Measurements from ENCODE around the gene DPYD.
A peak's percentile ranks its signal among the peaks of the same experiment; 100 is the strongest.

The DPYD gene

DNA sequence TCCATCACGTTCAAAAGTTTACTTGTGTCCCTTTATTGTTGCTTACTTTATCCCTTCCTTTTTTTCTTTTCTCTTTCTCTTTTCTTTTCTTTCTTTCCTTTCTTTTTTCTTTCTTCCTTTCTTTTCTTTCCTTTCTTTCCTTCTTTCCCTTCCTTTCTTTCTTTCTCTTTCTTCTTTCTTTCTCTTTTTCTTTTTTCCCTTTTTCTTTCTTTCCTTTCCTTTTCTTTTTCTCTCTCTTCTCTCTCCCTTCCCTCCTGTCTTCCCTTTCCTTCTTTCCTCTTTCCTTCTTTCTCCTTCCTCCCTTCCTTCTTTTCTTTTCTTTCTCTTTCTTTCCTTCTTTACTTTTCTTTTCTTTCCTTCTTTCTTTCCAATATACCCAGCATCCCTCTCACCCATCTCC is 391.2 kb downstream of the DPYD start:
- DNase-seq (ENCODE audit: low spot score), result no peak

DNA sequence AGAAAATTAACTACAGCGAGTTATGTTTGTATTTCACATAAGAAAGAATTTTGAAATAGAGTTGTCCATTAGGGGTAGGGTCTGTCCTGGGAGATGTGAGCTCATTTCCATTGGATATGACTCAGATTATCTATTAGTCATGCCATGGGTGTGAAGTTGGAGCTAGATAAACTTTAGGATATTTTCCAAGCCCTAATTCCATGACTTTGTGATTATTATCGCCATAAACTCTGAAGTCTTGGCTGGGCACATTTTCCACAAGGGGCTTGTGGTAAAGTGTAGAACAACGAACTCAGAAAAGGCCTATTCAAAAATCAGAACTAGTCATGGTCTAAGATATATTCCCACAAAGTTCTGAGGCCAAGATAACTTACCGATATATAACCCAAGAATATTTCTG is 396.6 kb downstream of the DPYD start:
- DNase-seq (ENCODE audit: low spot score), result no peak

DNA sequence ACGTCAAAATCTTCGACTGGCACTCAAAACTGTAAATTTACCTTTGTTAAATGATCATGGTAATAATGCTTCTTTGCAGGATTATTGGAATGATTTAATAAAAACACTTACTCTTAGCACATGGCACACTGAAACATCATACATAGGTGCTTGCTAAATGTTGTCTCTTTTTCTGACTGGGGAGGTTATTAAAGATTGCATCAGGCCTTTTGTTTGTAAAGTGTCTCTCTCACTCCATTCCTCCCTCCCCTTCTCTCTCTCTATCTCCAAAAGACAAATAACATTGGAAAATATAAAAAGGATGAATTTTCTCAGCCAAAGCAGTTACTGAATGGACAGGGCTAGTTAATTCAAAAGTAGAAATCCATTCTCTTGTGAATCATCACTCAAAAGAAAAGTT is 404.2 kb downstream of the DPYD start:
- DNase-seq (ENCODE audit: low spot score), result no peak

DNA sequence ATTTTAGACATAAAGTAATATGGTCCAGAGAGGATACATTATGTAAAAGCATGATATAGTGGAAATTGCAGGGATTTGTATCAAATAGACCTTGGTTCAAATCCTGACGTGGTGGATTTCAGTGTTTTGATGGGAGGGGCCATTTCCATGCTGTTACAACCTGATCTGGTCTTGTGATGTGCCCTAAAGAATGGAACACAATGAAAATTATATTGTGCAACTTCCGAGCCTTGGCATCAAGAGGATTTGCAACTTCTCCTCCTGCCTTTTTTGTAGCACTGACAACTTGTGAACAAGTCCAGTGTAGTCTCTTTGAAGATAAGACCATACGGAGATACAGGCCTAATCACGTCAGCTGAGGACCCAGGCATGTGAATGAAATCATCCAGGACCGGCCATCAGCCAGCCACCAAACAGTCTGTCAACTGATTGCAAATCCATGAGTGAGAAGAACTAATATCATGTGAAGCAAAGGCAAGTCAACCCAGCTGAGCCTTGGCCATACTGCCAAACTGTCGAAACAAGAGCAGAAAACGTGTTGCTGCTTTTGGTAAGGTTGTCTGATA is 412.1 kb downstream of the DPYD start:
- no peak for DNase-seq (ENCODE audit: low spot score)

DNA sequence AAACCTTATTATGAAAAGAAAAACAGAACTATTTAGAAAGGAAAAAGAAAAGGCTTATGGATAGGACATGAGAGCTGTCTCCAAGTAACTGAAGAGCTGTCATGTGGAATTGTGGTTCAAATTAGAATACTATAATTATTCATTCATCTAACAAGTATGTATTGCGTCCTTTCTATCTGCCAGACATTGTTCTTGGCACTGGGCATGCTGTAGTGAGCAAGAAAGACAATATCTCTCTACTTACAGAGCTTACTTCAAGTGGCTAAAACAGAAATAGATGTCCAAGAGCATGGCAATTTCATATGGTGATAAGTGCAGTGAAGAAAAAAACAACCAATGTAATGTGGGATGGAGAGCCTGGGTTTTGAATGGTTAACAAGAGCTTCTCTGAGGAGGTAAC is 413.0 kb downstream of the DPYD start:
- DNase-seq (ENCODE audit: low spot score), result no peak

DNA sequence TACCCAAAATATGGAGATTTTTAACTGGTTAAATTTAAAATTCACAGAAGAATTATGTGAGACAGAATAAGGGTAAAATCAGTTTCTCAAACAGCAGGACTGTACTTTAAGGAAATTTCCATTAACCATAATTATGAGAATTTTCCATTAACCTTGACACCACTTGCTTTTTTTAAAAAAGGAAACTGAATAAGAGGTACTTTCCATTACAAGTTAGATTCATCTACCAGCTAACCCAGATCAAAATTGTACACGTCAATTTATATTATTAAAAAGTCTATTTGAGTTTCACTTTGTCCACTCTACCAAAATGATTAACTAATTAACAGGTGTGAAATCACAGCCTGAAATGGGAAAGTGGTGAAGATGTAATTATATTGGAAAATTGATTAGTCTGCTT is 414.5 kb downstream of the DPYD start:
- no peak for DNase-seq (ENCODE audit: low spot score)

DNA sequence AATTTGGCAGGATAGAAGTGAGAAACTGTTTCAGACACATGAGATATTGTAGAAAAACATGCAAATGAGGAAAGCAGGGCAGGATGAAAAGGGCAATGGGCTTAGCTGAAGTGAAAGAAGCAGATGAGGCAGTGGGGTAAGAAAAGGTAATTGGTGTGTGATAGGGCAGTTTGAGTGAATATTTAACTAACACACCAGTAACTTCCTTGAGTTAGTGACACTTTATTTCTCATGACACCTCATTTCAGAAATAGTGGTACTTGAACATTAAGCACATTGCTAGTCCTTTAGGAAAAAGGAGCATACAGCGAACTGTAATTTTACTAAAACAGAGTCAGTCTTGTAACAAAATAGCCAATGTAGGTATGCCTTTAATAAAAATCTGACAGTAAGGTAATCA is 415.0 kb downstream of the DPYD start:
- DNase-seq (ENCODE audit: low spot score), result no peak

DNA sequence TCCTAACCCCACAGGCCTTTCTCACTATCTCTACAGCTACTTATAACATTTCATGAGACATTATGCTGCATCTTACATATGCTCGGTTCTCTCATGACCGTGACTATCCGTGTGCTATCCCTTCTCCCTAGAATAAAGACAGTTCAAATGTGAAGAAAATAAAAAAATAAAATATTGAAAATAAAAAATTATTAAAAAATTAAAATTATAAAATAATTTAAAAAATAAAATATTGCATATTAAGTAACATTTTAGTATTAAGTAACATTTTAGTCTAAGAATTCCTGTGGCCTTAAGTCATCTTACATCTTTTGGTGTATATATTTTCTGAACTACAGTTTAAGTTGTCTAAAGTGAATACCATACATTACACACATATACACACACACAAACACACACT is 415.5 kb downstream of the DPYD start:
- no peak for DNase-seq (ENCODE audit: low spot score)

DNA sequence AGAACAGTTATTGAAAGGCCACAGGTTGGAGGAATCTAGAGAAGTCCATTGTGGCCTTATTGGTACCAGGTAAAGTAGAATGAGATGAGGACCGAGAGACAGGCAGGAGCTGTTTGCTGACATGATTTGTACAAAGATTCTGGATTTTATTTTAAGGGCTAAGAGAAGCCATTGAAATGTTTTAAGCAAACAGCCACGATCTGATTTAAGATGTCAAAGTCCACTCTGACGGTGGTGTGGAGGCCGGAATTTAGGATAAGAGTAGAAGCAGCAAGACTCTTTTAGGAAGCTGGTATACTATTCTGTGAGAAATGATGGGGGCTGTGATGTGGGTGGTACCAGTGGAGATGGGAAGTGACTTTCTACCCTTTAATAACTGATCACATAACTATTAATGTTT is 418.5 kb downstream of the DPYD start:
- DNase-seq (ENCODE audit: low spot score), result no peak

DNA sequence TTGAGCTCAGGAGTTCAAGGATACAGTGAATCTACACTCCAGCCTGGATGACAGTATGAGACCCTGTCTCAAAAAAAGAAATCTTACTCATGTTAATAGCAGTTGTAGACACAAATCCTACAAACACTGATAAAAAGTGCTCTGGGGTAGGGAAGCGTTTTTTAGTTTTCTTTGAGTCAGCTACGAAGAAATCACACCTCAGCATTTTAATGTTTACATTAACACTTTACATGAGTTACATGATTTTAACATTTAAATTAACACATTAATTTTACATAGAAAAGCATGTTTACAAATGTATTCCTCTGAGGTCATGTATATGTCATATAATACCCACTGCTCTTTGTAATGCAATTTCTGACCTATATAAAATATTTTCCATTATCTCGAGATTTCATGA is 419.2 kb downstream of the DPYD start:
- DNase-seq (ENCODE audit: low spot score), result no peak

DNA sequence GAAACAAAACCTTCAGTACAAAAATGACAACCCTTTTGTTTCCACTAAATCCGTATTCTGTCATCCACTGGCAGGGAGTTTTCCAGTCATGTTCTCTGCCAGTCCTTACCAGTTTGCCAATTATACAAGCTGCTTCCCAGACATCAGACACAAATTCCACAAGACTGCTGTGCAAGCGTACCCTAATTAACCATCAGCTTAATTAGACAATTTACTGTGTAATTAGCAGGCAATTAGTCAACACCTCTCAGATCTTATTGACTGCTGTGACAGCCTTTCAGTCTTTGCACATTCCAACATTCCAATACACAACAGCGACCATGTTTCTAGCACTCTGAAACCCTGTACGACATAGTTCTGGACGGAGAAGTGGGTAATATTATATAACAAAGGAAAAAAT is 420.1 kb downstream of the DPYD start:
- peak; percentile 3 for DNase-seq (ENCODE audit: low spot score)

DNA sequence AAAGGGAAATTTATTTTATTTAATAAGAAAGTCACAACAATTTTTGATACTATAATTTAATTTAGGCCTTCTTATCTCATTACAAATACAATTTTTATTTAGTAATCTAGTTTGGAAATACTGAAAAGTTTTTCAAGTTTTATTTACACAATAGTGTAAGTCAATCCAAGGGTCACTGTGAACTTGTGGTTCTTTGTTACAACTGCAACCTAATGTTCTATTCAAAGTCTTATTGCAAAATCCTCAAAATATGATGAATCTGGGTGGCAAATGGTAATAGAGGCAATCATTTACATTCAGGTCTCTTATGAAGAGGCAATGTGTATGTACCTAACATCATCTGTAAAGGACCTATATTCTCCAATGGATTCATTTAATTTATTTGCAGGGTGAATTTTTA is 421.2 kb downstream of the DPYD start:
- no peak for DNase-seq (ENCODE audit: low spot score)

DNA sequence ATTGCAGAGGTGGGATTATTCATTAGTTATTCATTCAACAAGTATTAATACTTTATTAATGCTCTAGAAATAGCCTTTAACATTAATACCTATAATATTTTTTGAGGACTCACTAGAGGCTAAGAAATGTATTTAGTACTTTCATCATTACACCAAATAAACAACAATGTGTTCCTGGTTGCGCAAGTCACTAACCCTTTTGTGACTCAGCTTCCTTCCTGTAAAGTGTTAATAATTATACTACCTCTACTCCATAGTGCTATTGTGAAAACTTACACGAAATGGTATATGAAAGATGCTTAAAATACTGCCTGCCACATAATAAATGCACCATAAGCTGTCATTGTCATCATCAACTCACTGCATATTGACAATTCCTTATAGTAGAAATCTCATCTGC is 431.0 kb downstream of the DPYD start:
- DNase-seq (ENCODE audit: low spot score), result no peak

DNA sequence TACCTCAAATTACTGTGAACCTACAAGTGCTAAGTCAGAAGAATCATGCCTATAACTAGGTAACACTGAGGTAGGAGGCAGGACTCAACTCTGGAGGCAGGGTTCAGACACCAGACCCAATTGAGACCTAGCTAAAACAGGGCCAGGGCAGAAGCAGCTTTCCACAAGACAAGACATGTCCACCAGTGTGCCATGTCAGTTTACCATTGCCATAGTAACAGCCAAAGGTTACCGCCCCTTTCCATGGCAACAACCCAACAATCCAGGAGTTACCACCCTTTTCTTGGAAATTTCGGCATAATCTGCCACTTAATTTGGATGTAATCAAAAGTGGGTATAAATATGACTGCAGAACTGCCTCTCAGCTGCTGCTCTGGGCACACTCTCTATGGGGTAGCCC is 432.3 kb downstream of the DPYD start:
- DNase-seq (ENCODE audit: low spot score), result no peak

DNA sequence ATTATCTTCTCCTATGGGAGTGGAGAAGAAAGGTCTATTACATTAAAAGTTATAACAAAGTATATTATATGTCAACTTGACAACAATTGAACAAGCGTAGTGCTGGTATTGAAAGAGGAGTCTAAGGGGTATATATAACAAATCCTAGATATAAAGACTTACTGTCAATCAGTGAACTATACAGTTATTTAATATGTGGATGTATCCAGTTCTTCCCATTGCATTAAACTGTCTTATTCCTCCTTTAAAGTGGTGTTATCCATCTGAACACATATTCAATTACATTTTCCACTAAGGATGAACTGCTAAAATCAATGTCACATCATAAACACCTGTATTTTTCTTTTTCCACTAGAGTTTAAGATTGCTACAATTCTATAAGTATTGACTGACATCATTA is 438.8 kb downstream of the DPYD start:
- DNase-seq (ENCODE audit: low spot score), result no peak

DNA sequence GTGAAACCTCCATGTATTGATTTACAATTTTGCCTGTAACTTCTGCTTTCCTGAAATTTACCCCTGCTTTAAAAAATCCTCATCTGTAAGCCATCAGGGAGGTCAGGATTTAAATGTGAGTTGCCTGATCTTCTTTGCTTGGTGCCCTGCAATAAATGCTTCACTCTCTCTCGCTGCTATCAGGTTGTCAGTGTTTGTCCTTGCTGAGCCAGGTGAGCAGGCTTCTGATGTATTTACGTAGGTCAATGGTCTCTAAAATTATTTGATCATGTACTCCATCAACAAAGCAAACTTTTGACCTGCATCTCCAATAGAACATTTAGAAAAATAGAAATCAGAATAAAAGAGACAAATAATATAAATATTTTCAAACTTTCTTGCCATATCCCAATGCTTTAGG is 453.4 kb downstream of the DPYD start:
- no peak for DNase-seq (ENCODE audit: low spot score)

DNA sequence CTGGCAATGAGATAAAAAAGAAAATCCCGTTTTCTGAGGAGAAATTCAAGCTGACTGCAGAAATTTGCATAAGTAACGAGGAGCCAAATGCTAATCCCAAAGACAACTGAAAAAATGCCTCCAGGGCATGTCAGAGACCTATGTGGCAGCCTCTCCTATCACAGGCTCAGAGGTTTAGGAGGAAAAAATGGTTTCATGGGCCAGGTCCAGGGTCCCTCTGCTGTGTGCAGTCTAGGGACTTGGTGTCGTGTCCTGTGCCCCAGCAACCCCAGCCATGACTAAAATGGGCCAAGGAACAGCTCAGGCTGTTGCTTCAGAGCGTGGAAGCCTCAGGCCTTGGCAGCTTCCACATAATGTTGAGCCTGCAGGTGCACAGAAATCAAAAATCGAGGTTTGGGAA is 456.5 kb downstream of the DPYD start:
- no peak for DNase-seq (ENCODE audit: low spot score)

DNA sequence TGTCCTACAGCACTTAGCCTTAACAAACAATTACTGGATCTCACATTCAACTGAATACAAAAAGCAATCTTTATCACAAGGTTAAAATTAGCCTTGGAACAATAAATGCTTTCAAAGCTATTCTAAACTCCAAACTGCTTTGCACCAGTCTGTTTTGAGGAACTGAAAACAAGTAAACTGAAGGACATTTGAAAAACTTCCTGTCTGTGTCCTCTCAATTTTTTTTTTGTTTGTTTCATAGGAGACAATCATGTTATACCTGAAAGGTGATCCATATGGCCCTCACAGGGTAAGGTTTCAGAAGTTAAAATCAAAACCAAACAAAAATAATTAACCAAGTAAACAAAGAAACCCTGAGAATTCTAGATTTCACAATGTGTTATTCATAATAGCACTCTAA is 459.1 kb downstream of the DPYD start:
- DNase-seq (ENCODE audit: low spot score), result no peak

DNA sequence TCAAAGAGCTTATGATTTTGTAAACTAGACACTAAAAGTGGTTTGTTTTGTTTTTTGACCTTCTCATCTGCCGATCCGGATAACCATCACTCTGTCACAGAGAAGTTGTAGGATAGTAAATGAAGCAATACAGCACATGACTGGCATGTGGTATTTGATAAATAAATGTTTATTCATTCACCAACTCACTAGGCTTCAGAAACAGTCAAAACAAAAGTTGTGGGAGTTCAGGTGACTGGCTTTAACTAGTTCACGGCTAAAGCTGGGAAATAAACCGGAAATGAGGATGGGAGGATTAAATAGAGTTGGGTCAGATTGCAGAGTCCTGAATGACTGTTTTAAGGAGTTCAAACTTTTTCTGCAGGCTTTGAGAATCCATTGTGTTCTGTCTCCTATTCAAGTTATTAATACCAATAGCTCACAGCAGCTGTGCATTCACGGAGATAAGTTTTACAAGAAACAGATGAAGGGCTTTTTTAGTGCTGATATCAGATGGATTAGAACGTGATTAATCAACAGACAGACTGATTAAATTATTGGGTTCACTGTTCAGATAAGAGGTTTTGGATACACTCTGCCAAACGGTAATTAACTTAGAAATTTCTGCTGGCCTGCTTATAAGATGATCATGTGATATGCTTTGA is 463.3 kb downstream of the DPYD start:
- no peak for DNase-seq (ENCODE audit: low spot score)

DNA sequence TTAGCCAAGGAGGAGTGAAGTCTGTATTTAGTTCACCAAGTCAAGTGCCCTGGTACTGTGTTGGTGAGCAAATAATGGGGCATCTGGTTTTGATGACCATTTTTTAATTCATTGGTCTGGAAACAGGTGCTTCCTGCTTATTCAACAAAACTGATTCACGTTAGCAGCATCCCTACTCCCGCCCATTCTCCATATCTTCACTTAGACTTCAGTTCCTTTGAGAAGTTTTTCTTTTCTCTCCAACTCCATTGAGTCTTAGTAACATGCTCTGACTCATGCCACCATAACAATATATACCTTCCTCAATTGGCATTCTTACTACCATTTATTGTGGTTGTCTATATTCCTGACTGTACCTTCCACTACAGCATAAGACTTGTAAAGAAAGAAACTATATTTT is 468.9 kb downstream of the DPYD start:
- DNase-seq (ENCODE audit: low spot score), result no peak

DNA sequence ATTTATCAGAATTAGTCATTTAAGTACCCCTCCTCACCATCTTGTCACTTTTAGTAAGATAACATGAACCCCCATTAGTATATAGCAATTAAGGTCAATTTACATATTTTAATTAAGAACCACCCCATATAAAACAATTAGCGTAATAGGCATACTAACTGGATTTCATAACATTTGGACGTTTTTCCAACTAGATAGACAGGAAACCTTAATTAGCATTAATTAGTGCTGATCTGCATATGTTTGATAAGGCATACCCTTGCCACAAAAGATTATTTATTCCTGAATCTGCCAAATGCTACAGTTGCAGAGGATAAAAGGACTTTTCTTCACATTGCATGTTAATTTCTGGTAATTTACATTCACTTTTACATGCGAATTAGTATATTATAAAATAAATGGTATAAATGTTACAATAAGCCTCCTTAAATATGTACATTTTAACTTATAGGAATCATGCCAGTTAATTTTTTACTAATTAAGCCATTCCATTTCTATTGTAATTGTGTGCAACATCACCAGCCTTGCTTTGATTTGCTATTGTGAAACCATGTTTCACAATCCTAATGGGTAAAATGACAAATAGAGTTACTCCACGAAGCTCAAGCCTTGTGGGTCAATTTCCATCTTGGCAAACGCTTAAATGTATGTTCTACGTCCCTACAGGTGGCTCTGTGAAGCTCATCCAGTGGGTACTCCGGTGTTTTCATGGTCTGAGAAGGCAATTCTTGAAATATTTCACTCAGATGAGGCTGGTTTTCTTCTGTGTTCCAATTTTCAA is 469.6 kb downstream of the DPYD start:
- DNase-seq (ENCODE audit: low spot score), result no peak

DNA sequence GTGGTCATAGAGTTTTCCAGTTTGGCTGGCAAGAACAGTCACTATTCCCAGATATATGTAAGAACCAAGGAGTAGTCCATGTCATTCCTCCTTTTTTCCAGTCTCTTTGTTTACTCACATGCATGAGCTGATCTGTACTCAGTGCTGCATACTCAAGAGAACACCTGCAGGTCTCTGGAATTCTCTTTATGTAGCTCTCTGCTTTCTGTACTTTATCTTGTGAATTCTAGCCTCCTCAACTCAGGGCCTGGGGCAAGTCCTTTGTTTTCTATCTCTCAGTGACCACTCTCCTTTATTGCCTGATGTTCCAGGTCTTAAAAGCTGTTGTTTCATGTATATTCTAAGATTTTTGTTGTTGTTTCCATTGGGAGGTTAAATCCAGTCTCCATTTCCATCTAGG is 478.9 kb downstream of the DPYD start:
- no peak for DNase-seq (ENCODE audit: low spot score)

DNA sequence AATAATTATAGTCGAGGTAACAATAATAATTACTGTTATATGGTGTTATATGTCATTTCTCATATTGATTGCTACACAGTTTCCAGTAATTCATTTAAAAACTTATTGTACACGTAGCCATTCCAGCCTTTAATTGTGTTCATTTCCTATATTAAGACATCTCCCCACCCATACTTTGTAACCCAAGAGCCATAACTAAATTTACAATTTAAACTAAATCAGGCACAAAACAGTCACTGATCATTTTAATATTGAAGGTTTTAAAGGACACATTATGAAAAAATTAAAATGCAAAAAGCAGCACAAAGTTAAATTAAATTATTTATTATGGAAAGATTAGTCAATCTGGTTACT is 487.0 kb downstream of the DPYD start:
- DNase-seq (ENCODE audit: low spot score), result no peak

Data from cerebellar cortex (tissue), 1 donor.